Calu3 (cell line): Measurements from ENCODE around the gene CACHD1. TPM values are rescaled to one million over a fixed set of nuclear protein-coding genes. Genes with fewer than 3 reads are reported as not detected.

Experiments used
- BruUV-seq: library from RNA; stranded (reverse); fragments of 400-500 nt; replicated peaks from 2 replicates; lab custom pipeline; 2021; lab: Mats Ljungman, UMichigan
- CTCF ChIA-PET: fragments of 300-600 bp; sonication (Branson Sonifier 250); formaldehyde crosslinking; loops from one replicate; lab custom pipeline; 2022; ENCODE audit warnings: antibody characterized with exemption; lab: Charles Lee
- DNase-seq: peaks from one replicate; pipeline ENCODE4 v3.0.0; 2022
- H3K27ac Mint-ChIP-seq: one replicate; pipeline ENCODE4 v1.8.0; 2022; ENCODE audit warnings: mixed read lengths; ENCODE audit not compliant: unreplicated experiment
- H3K27me3 Mint-ChIP-seq: one replicate; pipeline ENCODE4 v1.8.0; 2022; ENCODE audit warnings: mixed read lengths; ENCODE audit not compliant: unreplicated experiment
- H3K36me3 Mint-ChIP-seq: one replicate; pipeline ENCODE4 v1.8.0; 2022; ENCODE audit warnings: mild to moderate bottlenecking, moderate library complexity, mixed read lengths; ENCODE audit not compliant: insufficient read depth, unreplicated experiment
- H3K4me1 Mint-ChIP-seq: one replicate; pipeline ENCODE4 v1.8.0; 2022; ENCODE audit warnings: mild to moderate bottlenecking, low read depth, mixed read lengths; ENCODE audit not compliant: unreplicated experiment
- H3K4me3 Mint-ChIP-seq: one replicate; pipeline ENCODE4 v1.8.0; 2022; ENCODE audit warnings: mild to moderate bottlenecking, low read depth, moderate library complexity, mixed read lengths; ENCODE audit not compliant: unreplicated experiment
- H3K9me3 Mint-ChIP-seq: one replicate; pipeline ENCODE4 v1.8.0; 2022; ENCODE audit warnings: low read depth, mixed read lengths; ENCODE audit not compliant: unreplicated experiment
- CTCF ChIP-seq: fragments of 200-600 bp; IDR thresholded peaks from one replicate; pipeline ENCODE4 v1.8.0; 2022; ENCODE audit warnings: antibody characterized with exemption; ENCODE audit not compliant: unreplicated experiment
- intact Hi-C: fragments of 100-400 bp; cut with micrococcal nuclease; formaldehyde crosslinking; loops from one replicate; pipeline ENCODE4 v1.10.0; 2022; ENCODE audit not compliant: unreplicated experiment
- total RNA-seq: library from RNA; stranded (reverse); gene quantifications from 2 replicates; pipeline ENCODE4 v1.2.3, GENCODE V29; 2022

CACHD1 gene
- total RNA-seq, 1 experiment from 2014 or later = 3.5 TPM

- no TSS peak for BruUV-seq
- Mint-ChIP-seq H3K9me3 (no peaks in the 10 kb centered on the region), H3K27ac (no peak overlapping the region), H3K27me3 (no peaks in the 10 kb centered on the region), H3K36me3 (no peaks in the 10 kb centered on the region), H3K4me1 (peaks cover 4% of the 10 kb centered on the region), H3K4me3 (no peak overlapping the region)
- TF ChIP-seq CTCF = no peak
- DNase-seq = no peak
- intact Hi-C loops = no loop called here
- CTCF ChIA-PET = no interaction called here
Observed at GRCh38 chr1:64680599-64680998, 210.7 kb downstream of the CACHD1 start.

- no peak overlapping the region for H3K4me3 Mint-ChIP-seq
- peaks cover 8% of the 10 kb centered on the region for H3K4me1 Mint-ChIP-seq
- no peaks in the 10 kb centered on the region for H3K27me3 Mint-ChIP-seq
- no peaks in the 10 kb centered on the region for H3K36me3 Mint-ChIP-seq
- no peak for DNase-seq
- intact Hi-C loops = no loop called here
- no peak overlapping the region for H3K27ac Mint-ChIP-seq
- CTCF ChIA-PET = no interaction called here
- BruUV-seq = no TSS peak
- no peaks in the 10 kb centered on the region for H3K9me3 Mint-ChIP-seq
- no peak for TF ChIP-seq CTCF
Observed at GRCh38 chr1:64681043-64681442, 211.1 kb downstream of the CACHD1 start.

- no TSS peak for BruUV-seq
- CTCF ChIA-PET = no interaction called here
Observed at GRCh38 chr1:64683419-64683818, 213.5 kb downstream of the CACHD1 start.

GRCh38 chr1:64685217-64685616 lies 215.3 kb downstream of the CACHD1 start:
- Mint-ChIP-seq H3K27me3 (no peaks in the 10 kb centered on the region), H3K9me3 (no peaks in the 10 kb centered on the region), H3K4me1 (peaks cover 40% of the 10 kb centered on the region), H3K4me3 (no peak overlapping the region), H3K36me3 (no peaks in the 10 kb centered on the region), H3K27ac (peak overlapping the region; percentile 88)
- CTCF ChIA-PET = no interaction called here
- no peak for DNase-seq
- intact Hi-C loops = no loop called here
- no peak for TF ChIP-seq CTCF
- no TSS peak for BruUV-seq

More at GRCh38 chr1:64683419-64683818, 213.5 kb downstream of the CACHD1 start:
- Mint-ChIP-seq H3K4me1 (peaks cover 32% of the 10 kb centered on the region), H3K4me3 (no peak overlapping the region), H3K9me3 (no peaks in the 10 kb centered on the region), H3K36me3 (no peaks in the 10 kb centered on the region), H3K27me3 (no peaks in the 10 kb centered on the region), H3K27ac (no peak overlapping the region)
- intact Hi-C loops = no loop called here
- no peak for DNase-seq
- no peak for TF ChIP-seq CTCF
